ENCODE data around the gene MRPS21. TPM values are rescaled to one million over a fixed set of nuclear protein-coding genes. Genes with fewer than 3 reads are reported as not detected.

The MRPS21 gene
- total and polyA plus RNA-seq, 9 of the 15 experiments (the other 6 are each of a cell fraction or from before 2014, with no cell fraction given): 119 to 407 (median 149) TPM

DNA sequence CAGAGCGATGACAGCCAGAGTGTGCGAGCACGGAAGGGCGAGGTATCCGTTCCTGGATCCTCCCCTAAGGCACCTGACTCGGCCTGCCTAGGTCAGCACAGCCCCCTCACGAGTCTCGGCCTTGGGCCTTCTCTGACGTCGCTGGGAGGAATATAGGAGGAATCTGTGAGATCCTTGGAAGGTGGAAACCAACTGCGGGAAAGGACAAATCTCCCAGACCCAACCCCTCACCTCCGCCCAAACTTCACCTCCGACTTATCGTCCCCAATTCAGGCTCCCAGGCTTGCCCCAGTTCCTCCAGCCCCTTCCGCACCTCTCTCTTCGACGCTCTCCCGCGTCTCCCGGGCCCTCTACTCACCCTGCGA is 25.3 kb upstream of the MRPS21 start (continued):
- TF ChIP-seq ZNF639 (CRISPR knock-in tag; conservative IDR thresholded peaks at IDR 0.05 in 1 of 2, IDR thresholded peaks at IDR 0.05 in 1 of 2) (no peak), KLF6 (CRISPR knock-in tag; IDR thresholded peaks at IDR 0.05; ENCODE audit: borderline replicate concordance) (no peak), ZNF79 (CRISPR knock-in tag; IDR thresholded peaks at IDR 0.05; ENCODE audit: low read depth) (no peak), UBTF (IDR thresholded peaks at IDR 0.05; ENCODE audit: borderline replicate concordance in 1 of 2, low read depth in 2 of 2, low read length in 2 of 2) (peak in 1 of 2 experiments; percentile 26; a peak in 1 of 4 replicates)
- TF ChIP-seq, protein P1, sequence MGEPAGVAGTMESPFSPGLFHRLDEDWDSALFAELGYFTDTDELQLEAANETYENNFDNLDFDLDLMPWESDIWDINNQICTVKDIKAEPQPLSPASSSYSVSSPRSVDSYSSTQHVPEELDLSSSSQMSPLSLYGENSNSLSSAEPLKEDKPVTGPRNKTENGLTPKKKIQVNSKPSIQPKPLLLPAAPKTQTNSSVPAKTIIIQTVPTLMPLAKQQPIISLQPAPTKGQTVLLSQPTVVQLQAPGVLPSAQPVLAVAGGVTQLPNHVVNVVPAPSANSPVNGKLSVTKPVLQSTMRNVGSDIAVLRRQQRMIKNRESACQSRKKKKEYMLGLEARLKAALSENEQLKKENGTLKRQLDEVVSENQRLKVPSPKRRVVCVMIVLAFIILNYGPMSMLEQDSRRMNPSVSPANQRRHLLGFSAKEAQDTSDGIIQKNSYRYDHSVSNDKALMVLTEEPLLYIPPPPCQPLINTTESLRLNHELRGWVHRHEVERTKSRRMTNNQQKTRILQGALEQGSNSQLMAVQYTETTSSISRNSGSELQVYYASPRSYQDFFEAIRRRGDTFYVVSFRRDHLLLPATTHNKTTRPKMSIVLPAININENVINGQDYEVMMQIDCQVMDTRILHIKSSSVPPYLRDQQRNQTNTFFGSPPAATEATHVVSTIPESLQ (CRISPR knock-in tag; IDR thresholded peaks at IDR 0.05): 0 out of 2 replicates have a peak, but pooled peaks have one; percentile 12

Measured in K562 (cell line).